Activated naive CD4-positive, alpha-beta T cell treated with anti-CD3 and anti-CD28 coated beads, Interleukin-2, amount 50 U/mL, for 72 hours (primary cell): ENCODE measurements around the gene FIBCD1. TPM values are rescaled to one million over a fixed set of nuclear protein-coding genes. Genes with fewer than 3 reads are reported as not detected.

Experiments
- ATAC-seq, 2 donors: fragments of 150-1000 bp; cut with Tn5 transposase; 2 replicates each; pipeline ENCODE4 v1.10.0; 2021; ENCODE audit warnings: mild to moderate bottlenecking in 2 of 2, moderate library complexity in 2 of 2
- DNase-seq, 2 donors: peaks; one replicate each; pipeline ENCODE4 v3.0.0; 2021 to 2022; ENCODE audit warnings: low spot score in 2 of 2
- H3K27ac Mint-ChIP-seq, 2 donors: one replicate each; pipeline ENCODE4 v1.8.0; 2022; ENCODE audit warnings: mild to moderate bottlenecking in 2 of 2, mixed read lengths in 2 of 2
- H3K36me3 Mint-ChIP-seq, 2 donors: one replicate each; pipeline ENCODE4 v1.8.0; 2022; ENCODE audit warnings: mixed read lengths in 2 of 2
- H3K9me3 Mint-ChIP-seq, 2 donors: one replicate each; pipeline ENCODE4 v1.8.0; 2022; ENCODE audit warnings: mixed read lengths in 2 of 2
- total RNA-seq, 2 donors: library from RNA; stranded (reverse); gene quantifications; one replicate each; pipeline ENCODE4 v1.2.3, GENCODE V29; 2022

FIBCD1 gene
- total RNA-seq, 2 donors from 2014 or later = not detected

- H3K9me3 Mint-ChIP-seq = peaks cover 0 to 3% of the 10 kb centered on the region in 2 donors
- no peak overlapping the region for H3K27ac Mint-ChIP-seq
- DNase-seq (no peak), ATAC-seq (no peak)
- H3K36me3 Mint-ChIP-seq = no peaks in the 10 kb centered on the region
Observed at GRCh38 chr9:130945173-130945572, 6.1 kb upstream of the FIBCD1 start.

GRCh38 chr9:130944510-130945058, 5.5 kb upstream of the FIBCD1 start:
- Mint-ChIP-seq H3K36me3 (no peaks in the 10 kb centered on the region), H3K9me3 (no peaks in the 10 kb centered on the region), H3K27ac (no peak overlapping the region)
- no peak for DNase-seq
- no peak for ATAC-seq

- Mint-ChIP-seq H3K9me3 (no peaks in the 10 kb centered on the region), H3K27ac (no peak overlapping the region), H3K36me3 (no peaks in the 10 kb centered on the region)
- DNase-seq = no peak
- no peak for ATAC-seq
Observed at GRCh38 chr9:130943777-130944176, 4.7 kb upstream of the FIBCD1 start.

GRCh38 chr9:130943221-130943620, 4.2 kb upstream of the FIBCD1 start:
- no peak for DNase-seq
- Mint-ChIP-seq H3K9me3 (no peaks in the 10 kb centered on the region), H3K36me3 (no peaks in the 10 kb centered on the region), H3K27ac (no peak overlapping the region)
- ATAC-seq = no peak

- ATAC-seq (no peak), DNase-seq (no peak)
- no peaks in the 10 kb centered on the region for H3K36me3 Mint-ChIP-seq
- H3K9me3 Mint-ChIP-seq = no peaks in the 10 kb centered on the region
- H3K27ac Mint-ChIP-seq = no peak overlapping the region
Observed at GRCh38 chr9:130942679-130943078, 3.6 kb upstream of the FIBCD1 start.

GRCh38 chr9:130942084-130942483, 3.0 kb upstream of the FIBCD1 start:
- H3K27ac Mint-ChIP-seq = no peak overlapping the region

GRCh38 chr9:130940693-130941576, 1.9 kb upstream of the FIBCD1 start:
- H3K36me3 Mint-ChIP-seq = no peaks in the 10 kb centered on the region
- ATAC-seq (peak; percentile 80 to 88), DNase-seq (peak; percentile 70 to 82)
- no peak overlapping the region for H3K27ac Mint-ChIP-seq
- no peaks in the 10 kb centered on the region for H3K9me3 Mint-ChIP-seq

More at GRCh38 chr9:130942084-130942483, 3.0 kb upstream of the FIBCD1 start:
- ATAC-seq (no peak), DNase-seq (no peak)
- H3K36me3 Mint-ChIP-seq = no peaks in the 10 kb centered on the region
- no peaks in the 10 kb centered on the region for H3K9me3 Mint-ChIP-seq

- Mint-ChIP-seq H3K36me3 (no peaks in the 10 kb centered on the region), H3K27ac (no peak overlapping the region), H3K9me3 (no peaks in the 10 kb centered on the region)
- no peak for ATAC-seq
- DNase-seq = no peak
Observed at GRCh38 chr9:130940027-130940549, 1.0 kb upstream of the FIBCD1 start.

GRCh38 chr9:130939405-130940026, 469 bp upstream of the FIBCD1 start:
- ATAC-seq (no peak), DNase-seq (no peak)
- Mint-ChIP-seq H3K36me3 (no peaks in the 10 kb centered on the region), H3K27ac (no peak overlapping the region), H3K9me3 (no peaks in the 10 kb centered on the region)

GRCh38 chr9:130938184-130938651, 829 bp downstream of the FIBCD1 start:
- no peaks in the 10 kb centered on the region for H3K9me3 Mint-ChIP-seq
- H3K27ac Mint-ChIP-seq = no peak overlapping the region
- no peaks in the 10 kb centered on the region for H3K36me3 Mint-ChIP-seq
- ATAC-seq = no peak
- DNase-seq = no peak

GRCh38 chr9:130937146-130938076, 1.6 kb downstream of the FIBCD1 start:
- H3K9me3 Mint-ChIP-seq = no peaks in the 10 kb centered on the region
- DNase-seq (no peak), ATAC-seq (no peak)
- no peak overlapping the region for H3K27ac Mint-ChIP-seq
- H3K36me3 Mint-ChIP-seq = no peaks in the 10 kb centered on the region

GRCh38 chr9:130936285-130937117, 2.5 kb downstream of the FIBCD1 start:
- no peak for ATAC-seq
- Mint-ChIP-seq H3K9me3 (no peaks in the 10 kb centered on the region), H3K27ac (no peak overlapping the region), H3K36me3 (no peaks in the 10 kb centered on the region)
- no peak for DNase-seq

- DNase-seq (no peak), ATAC-seq (no peak)
- H3K27ac Mint-ChIP-seq = no peak overlapping the region
- no peaks in the 10 kb centered on the region for H3K9me3 Mint-ChIP-seq
- no peaks in the 10 kb centered on the region for H3K36me3 Mint-ChIP-seq
Observed at GRCh38 chr9:130935648-130936271, 3.3 kb downstream of the FIBCD1 start.

- no peak overlapping the region for H3K27ac Mint-ChIP-seq
- H3K36me3 Mint-ChIP-seq = no peaks in the 10 kb centered on the region
- ATAC-seq (no peak), DNase-seq (no peak)
- H3K9me3 Mint-ChIP-seq = no peaks in the 10 kb centered on the region
Observed at GRCh38 chr9:130934702-130935647, 4.1 kb downstream of the FIBCD1 start.
